GM10266 (cell line): ENCODE results near the gene SIM2.
A peak's percentile ranks its signal among the peaks of the same experiment; 100 is the strongest.
"Not testable (repeated sequence)": the region's sequence is repeated elsewhere in the genome, so short reads cannot be mapped to it uniquely, and the experiment has no call there.

ENCODE experiments used
- DNase-seq: peaks from one replicate; pipeline ENCODE4 v3.0.0; 2012; ENCODE audit errors: extremely low spot score
- TF ChIP-seq, protein P1 (sequence below): IDR thresholded peaks from 2 replicates; pipeline ENCODE4 v1.5.1; 2012; ENCODE audit warnings: mild to moderate bottlenecking, low read depth; ENCODE audit not compliant: control insufficient read depth, insufficient read depth; ENCODE audit errors: missing control alignments

The SIM2 gene, protein sequence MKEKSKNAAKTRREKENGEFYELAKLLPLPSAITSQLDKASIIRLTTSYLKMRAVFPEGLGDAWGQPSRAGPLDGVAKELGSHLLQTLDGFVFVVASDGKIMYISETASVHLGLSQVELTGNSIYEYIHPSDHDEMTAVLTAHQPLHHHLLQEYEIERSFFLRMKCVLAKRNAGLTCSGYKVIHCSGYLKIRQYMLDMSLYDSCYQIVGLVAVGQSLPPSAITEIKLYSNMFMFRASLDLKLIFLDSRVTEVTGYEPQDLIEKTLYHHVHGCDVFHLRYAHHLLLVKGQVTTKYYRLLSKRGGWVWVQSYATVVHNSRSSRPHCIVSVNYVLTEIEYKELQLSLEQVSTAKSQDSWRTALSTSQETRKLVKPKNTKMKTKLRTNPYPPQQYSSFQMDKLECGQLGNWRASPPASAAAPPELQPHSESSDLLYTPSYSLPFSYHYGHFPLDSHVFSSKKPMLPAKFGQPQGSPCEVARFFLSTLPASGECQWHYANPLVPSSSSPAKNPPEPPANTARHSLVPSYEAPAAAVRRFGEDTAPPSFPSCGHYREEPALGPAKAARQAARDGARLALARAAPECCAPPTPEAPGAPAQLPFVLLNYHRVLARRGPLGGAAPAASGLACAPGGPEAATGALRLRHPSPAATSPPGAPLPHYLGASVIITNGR

DNA sequence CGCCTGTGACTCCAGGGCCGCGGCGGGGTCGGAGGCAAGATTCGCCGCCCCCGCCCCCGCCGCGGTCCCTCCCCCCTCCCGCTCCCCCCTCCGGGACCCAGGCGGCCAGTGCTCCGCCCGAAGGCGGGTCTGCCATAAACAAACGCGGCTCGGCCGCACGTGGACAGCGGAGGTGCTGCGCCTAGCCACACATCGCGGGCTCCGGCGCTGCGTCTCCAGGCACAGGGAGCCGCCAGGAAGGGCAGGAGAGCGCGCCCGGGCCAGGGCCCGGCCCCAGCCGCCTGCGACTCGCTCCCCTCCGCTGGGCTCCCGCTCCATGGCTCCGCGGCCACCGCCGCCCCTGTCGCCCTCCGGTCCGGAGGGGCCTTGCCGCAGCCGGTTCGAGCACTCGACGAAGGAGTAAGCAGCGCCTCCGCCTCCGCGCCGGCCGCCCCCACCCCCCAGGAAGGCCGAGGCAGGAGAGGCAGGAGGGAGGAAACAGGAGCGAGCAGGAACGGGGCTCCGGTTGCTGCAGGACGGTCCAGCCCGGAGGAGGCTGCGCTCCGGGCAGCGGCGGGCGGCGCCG is at the start of gene SIM2:
SIM2 (plus strand) TSS at position 135 of the 565 bp plus-strand sequence. CDS start 632 bp downstream, outside the sequence.
- DNase-seq = peak; percentile 36
- TF ChIP-seq, protein P1, sequence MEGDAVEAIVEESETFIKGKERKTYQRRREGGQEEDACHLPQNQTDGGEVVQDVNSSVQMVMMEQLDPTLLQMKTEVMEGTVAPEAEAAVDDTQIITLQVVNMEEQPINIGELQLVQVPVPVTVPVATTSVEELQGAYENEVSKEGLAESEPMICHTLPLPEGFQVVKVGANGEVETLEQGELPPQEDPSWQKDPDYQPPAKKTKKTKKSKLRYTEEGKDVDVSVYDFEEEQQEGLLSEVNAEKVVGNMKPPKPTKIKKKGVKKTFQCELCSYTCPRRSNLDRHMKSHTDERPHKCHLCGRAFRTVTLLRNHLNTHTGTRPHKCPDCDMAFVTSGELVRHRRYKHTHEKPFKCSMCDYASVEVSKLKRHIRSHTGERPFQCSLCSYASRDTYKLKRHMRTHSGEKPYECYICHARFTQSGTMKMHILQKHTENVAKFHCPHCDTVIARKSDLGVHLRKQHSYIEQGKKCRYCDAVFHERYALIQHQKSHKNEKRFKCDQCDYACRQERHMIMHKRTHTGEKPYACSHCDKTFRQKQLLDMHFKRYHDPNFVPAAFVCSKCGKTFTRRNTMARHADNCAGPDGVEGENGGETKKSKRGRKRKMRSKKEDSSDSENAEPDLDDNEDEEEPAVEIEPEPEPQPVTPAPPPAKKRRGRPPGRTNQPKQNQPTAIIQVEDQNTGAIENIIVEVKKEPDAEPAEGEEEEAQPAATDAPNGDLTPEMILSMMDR = no peak

DNA sequence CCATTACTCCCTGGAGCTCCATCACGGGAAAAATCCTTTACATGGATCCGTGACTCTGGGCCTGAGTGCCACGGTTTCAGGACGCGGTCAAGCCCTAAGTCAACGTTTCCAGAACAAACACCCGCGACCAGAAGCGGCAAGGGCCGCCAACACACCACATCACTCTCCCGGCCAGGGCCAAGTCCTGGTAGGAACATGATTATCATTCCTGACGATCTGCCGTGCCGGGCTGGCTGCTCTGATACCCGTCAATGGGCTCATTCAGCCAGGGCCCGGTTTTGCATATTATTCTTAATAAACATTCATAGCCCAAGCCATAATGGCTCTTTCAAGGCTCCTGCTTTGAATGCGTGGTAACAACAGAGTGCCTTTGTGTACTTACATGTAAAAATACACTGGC is 44.6 kb upstream of the SIM2 start:
- DNase-seq = no peak
- TF ChIP-seq, protein P1 = no peak

GRCh38 chr21:36654796-36655325 is 44.1 kb upstream of the SIM2 start:
- no peak for DNase-seq
- TF ChIP-seq, protein P1 = no peak

DNA sequence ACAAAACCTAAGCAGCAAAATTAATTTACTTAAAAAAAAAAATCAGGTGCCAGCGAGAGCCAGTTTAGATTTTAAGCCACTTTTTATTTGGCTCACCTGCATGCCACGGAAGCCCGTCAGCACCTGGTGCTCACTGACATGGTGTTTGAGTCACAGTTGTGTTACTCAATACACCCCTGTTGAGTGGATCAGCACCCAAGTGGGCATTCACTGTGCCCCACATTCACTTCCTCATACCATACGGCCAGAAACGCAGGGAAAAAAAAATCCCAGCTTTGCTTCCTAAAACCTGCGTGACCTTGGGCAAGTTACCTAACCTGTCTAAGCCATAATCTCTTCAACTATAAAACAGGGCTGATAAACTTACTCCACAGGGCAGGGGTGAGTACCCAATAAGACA is 42.8 kb upstream of the SIM2 start:
- DNase-seq = no peak
- TF ChIP-seq, protein P1 = no peak

DNA sequence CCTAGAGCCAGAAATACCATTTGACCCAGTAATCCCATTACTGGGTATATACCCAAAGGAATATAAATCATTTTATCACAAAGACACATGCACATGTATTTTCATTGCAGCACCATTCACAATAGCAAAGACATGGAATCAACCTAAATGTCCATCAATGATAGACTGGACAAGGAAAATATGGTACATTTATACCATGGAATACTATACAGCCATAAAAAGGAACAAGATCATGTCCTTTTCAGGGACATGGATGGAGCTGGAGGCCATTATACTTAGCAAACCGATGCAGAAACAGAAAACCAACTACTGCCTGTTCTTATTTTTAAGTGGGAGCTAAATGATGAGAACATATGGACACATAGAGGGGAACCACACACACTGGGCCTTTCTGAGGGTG is 41.6 kb upstream of the SIM2 start:
- DNase-seq = not testable (repeated sequence)

DNA sequence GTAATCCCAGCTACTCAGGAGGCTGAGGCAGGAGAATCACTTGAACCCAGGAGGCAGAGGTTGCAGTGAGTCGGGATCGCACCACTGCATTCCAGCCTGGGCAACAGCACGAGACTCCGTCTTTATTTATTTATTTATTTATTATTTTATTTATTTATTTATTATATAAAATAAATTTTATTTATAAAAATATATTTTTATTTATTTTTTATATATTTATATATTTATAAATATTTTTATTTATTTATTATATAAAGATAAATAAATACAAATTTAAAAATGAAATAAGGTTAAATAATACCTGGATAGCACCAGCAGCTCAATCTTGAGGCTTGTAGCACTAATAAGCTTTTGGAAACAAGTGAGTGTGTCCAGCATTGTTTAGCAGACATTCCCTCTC is 40.9 kb upstream of the SIM2 start:
- TF ChIP-seq, protein P1 = no peak
- DNase-seq = no peak

DNA sequence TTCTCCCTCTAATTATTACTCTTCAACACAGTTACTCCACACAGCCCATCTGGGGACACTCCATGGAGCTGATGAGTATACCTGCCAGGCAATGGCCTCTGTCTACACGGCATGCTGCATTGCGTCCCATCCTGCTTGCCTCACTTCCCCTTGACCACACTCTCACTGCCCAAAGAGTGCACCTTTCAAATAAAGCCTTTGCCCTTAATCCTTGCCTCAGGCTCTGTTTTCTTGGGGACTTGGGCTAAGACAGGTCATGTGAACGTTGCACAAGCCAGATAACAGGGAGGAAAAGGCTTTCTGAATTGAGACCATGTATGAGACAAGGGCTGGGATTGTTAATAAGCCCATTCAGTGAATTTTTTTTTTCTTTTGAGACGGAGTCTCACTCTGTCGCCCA is 40.0 kb upstream of the SIM2 start:
- TF ChIP-seq, protein P1 = no peak
- no peak for DNase-seq
